Trophoblast cell (in vitro differentiated cells and primary cell): ENCODE results near the gene TMC3.

Experiments
- DNase-seq, 2 donors: peaks; one replicate each; pipeline ENCODE4 v3.0.0-alpha.2; 2016
- H2AFZ ChIP-seq: 2 replicates; pipeline ENCODE4 v1.6.1; 2013; ENCODE audit warnings: low read length, moderate library complexity, mild to moderate bottlenecking; ENCODE audit not compliant: insufficient read depth, poor library complexity
- H2AK5ac ChIP-seq: 2 replicates; pipeline ENCODE4 v1.6.1; 2013; ENCODE audit warnings: mild to moderate bottlenecking, low read length
- H2BK120ac ChIP-seq: 2 replicates; pipeline ENCODE4 v1.6.1; 2013; ENCODE audit warnings: low read length, mild to moderate bottlenecking, moderate library complexity; ENCODE audit not compliant: insufficient read depth, poor library complexity
- H2BK12ac ChIP-seq: 2 replicates; pipeline ENCODE4 v1.6.1; 2013; ENCODE audit warnings: mild to moderate bottlenecking, low read length, moderate library complexity
- H2BK5ac ChIP-seq: 2 replicates; pipeline ENCODE4 v1.6.1; 2013; ENCODE audit warnings: low read length, low read depth, moderate library complexity, mild to moderate bottlenecking; ENCODE audit not compliant: poor library complexity
- H3K14ac ChIP-seq: 2 replicates; pipeline ENCODE4 v1.6.1; 2013; ENCODE audit warnings: mild to moderate bottlenecking, low read length
- H3K18ac ChIP-seq: 2 replicates; pipeline ENCODE4 v1.6.1; 2013; ENCODE audit warnings: mild to moderate bottlenecking, low read length
- H3K23ac ChIP-seq: 2 replicates; pipeline ENCODE4 v1.6.1; 2013; ENCODE audit warnings: low read length
- H3K27ac ChIP-seq: 2 replicates; pipeline ENCODE4 v1.5.1; 2013; ENCODE audit warnings: low read depth, mild to moderate bottlenecking, inconsistent platforms, low read length, moderate library complexity
- H3K27me3 ChIP-seq: 2 replicates; pipeline ENCODE4 v1.6.1; 2013; ENCODE audit warnings: inconsistent platforms, mild to moderate bottlenecking, low read length, moderate library complexity; ENCODE audit not compliant: insufficient read depth
- H3K36me3 ChIP-seq, 2 experiments: 1 replicate in 1 of 2; 2 replicates in 1 of 2; pipeline ENCODE4 v1.6.1; 2013; ENCODE audit warnings: low read length in 2 of 2, mild to moderate bottlenecking in 2 of 2, moderate library complexity in 1 of 2; ENCODE audit not compliant: insufficient read depth in 2 of 2, control insufficient read depth in 1 of 2
- H3K4ac ChIP-seq: 2 replicates; pipeline ENCODE4 v1.6.1; 2013; ENCODE audit warnings: low read depth, mild to moderate bottlenecking, low read length, moderate library complexity
- H3K4me1 ChIP-seq, 2 experiments: 1 replicate in 1 of 2; 2 replicates in 1 of 2; pipeline ENCODE4 v1.6.1; 2013; ENCODE audit warnings: low read length in 2 of 2, mild to moderate bottlenecking in 2 of 2, moderate library complexity in 1 of 2; ENCODE audit not compliant: insufficient read depth in 2 of 2, control insufficient read depth in 1 of 2
- H3K4me2 ChIP-seq: 2 replicates; pipeline ENCODE4 v1.6.1; 2013; ENCODE audit warnings: inconsistent platforms, mild to moderate bottlenecking, low read length, moderate library complexity
- H3K4me3 ChIP-seq: 2 replicates; pipeline ENCODE4 v1.5.1; 2013; ENCODE audit warnings: mild to moderate bottlenecking, low read depth, low read length, inconsistent platforms
- H3K79me1 ChIP-seq: one replicate; pipeline ENCODE4 v1.6.1; 2013; ENCODE audit warnings: low read length
- H3K79me2 ChIP-seq: 2 replicates; pipeline ENCODE4 v1.6.1; 2013; ENCODE audit warnings: low read length, mild to moderate bottlenecking; ENCODE audit not compliant: control insufficient read depth, insufficient read depth, poor library complexity
- H3K9ac ChIP-seq: 2 replicates; pipeline ENCODE4 v1.6.1; 2013; ENCODE audit warnings: mild to moderate bottlenecking, low read length
- H3K9me3 ChIP-seq: 2 replicates; pipeline ENCODE4 v1.6.1; 2013; ENCODE audit warnings: low read depth, mild to moderate bottlenecking, control low read depth, inconsistent platforms, low read length; ENCODE audit not compliant: insufficient read depth
- H4K12ac ChIP-seq: 2 replicates; pipeline ENCODE4 v1.6.1; 2013; ENCODE audit warnings: low read depth, mild to moderate bottlenecking, low read length, moderate library complexity
- H4K8ac ChIP-seq: 2 replicates; pipeline ENCODE4 v1.6.1; 2013; ENCODE audit warnings: low read depth, mild to moderate bottlenecking, low read length, moderate library complexity
- H4K91ac ChIP-seq: one replicate; pipeline ENCODE4 v1.6.1; 2013; ENCODE audit warnings: low read depth, mild to moderate bottlenecking, low read length, moderate library complexity
- WGBS: extraction: QIAGEN DNeasy Blood & Tissue Kit; methylation state at CpG from one replicate; pipeline ENCODE4 v1.1.7; 2013; ENCODE audit warnings: missing lambda C conversion rate; ENCODE audit not compliant: insufficient read length, insufficient coverage; ENCODE audit errors: extremely low coverage; 5-methylcytosine and 5-hydroxymethylcytosine counted together

The TMC3 gene

DNA sequence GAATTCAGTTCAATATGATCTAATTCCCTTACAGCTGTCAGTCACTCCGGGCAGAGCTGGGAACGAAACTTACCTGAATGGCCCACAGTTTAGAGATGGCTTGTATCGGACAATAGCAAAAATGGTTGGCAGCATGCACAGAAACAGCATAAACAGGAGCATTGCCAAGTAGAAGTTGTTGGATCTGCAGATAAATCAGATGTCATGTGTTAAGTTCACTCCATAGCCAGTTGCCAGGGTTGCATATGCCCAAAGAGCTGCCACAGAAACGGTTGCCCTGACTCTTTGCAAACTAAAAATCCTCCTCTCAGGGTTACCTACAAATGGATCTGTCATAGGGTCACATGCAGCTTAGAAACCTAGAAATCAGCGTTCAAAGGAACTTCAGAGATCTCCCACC lies 34.7 kb downstream of the TMC3 start:
- Histone ChIP-seq H3K27ac (no peak overlapping the region), H2BK5ac (no peak overlapping the region), H2AK5ac (no peak overlapping the region), H2BK120ac (no peak overlapping the region), H2AFZ (no peak overlapping the region), H4K8ac (no peak overlapping the region), H3K9me3 (no peaks in the 10 kb centered on the region), H3K27me3 (no peaks in the 10 kb centered on the region), H3K14ac (no peak overlapping the region), H2BK12ac (no peak overlapping the region), H3K4me3 (no peak overlapping the region), H3K9ac (no peak overlapping the region), H3K4me1 (peaks cover 2 to 7% of the 10 kb centered on the region in 2 experiments), H3K4ac (no peak overlapping the region), H3K79me2 (no peaks in the 10 kb centered on the region), H4K91ac (no peak overlapping the region), H3K4me2 (no peak overlapping the region), H4K12ac (no peak overlapping the region), H3K36me3 (no peaks in the 10 kb centered on the region), H3K79me1 (no peaks in the 10 kb centered on the region), H3K23ac (no peak overlapping the region), H3K18ac (no peak overlapping the region)
- no CpG with 5 or more reads among the region's 5 CpGs for WGBS
- no peak for DNase-seq

GRCh38 chr15:81338170-81339007 lies 35.6 kb downstream of the TMC3 start:
- Histone ChIP-seq H3K23ac (no peak overlapping the region), H2BK120ac (no peak overlapping the region), H3K27ac (no peak overlapping the region), H3K4me1 (peaks cover 2 to 7% of the 10 kb centered on the region in 2 experiments), H3K9ac (no peak overlapping the region), H3K79me2 (no peaks in the 10 kb centered on the region), H3K4me3 (no peak overlapping the region), H3K18ac (no peak overlapping the region), H3K27me3 (no peaks in the 10 kb centered on the region), H3K79me1 (no peaks in the 10 kb centered on the region), H3K4me2 (no peak overlapping the region), H3K36me3 (no peaks in the 10 kb centered on the region), H2AFZ (no peak overlapping the region), H2BK12ac (no peak overlapping the region), H3K9me3 (no peaks in the 10 kb centered on the region), H3K14ac (no peak overlapping the region), H2AK5ac (no peak overlapping the region), H4K91ac (no peak overlapping the region), H2BK5ac (no peak overlapping the region), H4K8ac (no peak overlapping the region), H4K12ac (no peak overlapping the region), H3K4ac (no peak overlapping the region)
- peak; percentile 46 to 71 for DNase-seq
- WGBS: no CpG with 5 or more reads among the region's 8 CpGs

DNA sequence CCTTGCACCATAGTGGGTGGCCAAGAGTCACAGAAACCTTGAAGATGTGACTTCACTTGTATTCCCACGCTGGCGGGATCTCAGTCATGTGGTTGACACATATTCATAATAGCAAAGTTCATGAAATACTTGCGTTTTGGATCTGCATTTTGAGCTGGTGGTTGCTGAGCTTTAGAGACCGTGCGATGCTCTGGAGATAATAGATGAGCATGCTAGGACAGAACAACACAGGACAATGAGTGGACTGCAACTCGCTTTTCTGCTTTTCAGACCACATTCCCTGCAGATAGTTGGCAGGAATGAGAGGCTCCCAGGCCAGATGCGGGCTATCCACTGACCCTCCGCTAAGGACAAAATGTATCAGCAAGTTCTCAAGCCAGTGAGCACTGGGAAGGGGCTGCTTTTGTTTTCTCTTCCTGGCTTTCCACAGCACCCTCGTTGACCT lies 36.3 kb downstream of the TMC3 start:
- Histone ChIP-seq H3K9me3 (no peaks in the 10 kb centered on the region), H3K9ac (no peak overlapping the region), H2BK5ac (no peak overlapping the region), H2BK120ac (no peak overlapping the region), H2BK12ac (no peak overlapping the region), H2AK5ac (no peak overlapping the region), H3K79me1 (no peaks in the 10 kb centered on the region), H3K18ac (no peak overlapping the region), H3K4ac (no peak overlapping the region), H3K27me3 (no peaks in the 10 kb centered on the region), H4K8ac (no peak overlapping the region), H3K27ac (no peak overlapping the region), H3K36me3 (no peaks in the 10 kb centered on the region), H3K23ac (no peak overlapping the region), H3K4me1 (peaks cover 2 to 7% of the 10 kb centered on the region in 2 experiments), H4K12ac (no peak overlapping the region), H3K4me3 (no peak overlapping the region), H3K4me2 (no peak overlapping the region), H3K79me2 (no peaks in the 10 kb centered on the region), H3K14ac (no peak overlapping the region), H2AFZ (no peak overlapping the region), H4K91ac (no peak overlapping the region)
- WGBS: no CpG with 5 or more reads among the region's 9 CpGs
- DNase-seq: peak; percentile 94 to 97

GRCh38 chr15:81337241-81337640 lies 36.8 kb downstream of the TMC3 start:
- Histone ChIP-seq H3K9me3 (no peaks in the 10 kb centered on the region), H3K4me3 (no peak overlapping the region), H3K14ac (no peak overlapping the region), H3K27me3 (no peaks in the 10 kb centered on the region), H3K9ac (no peak overlapping the region), H2AFZ (no peak overlapping the region), H3K27ac (no peak overlapping the region), H3K4me1 (peaks cover 2 to 5% of the 10 kb centered on the region in 2 experiments), H3K4me2 (no peak overlapping the region), H4K8ac (no peak overlapping the region), H3K79me2 (no peaks in the 10 kb centered on the region), H3K18ac (no peak overlapping the region), H2BK120ac (no peak overlapping the region), H2BK12ac (no peak overlapping the region), H3K36me3 (no peaks in the 10 kb centered on the region), H4K91ac (peak overlapping the region; percentile 29), H4K12ac (no peak overlapping the region), H3K4ac (no peak overlapping the region), H2AK5ac (no peak overlapping the region), H2BK5ac (no peak overlapping the region), H3K79me1 (no peaks in the 10 kb centered on the region), H3K23ac (no peak overlapping the region)
- no CpG with 5 or more reads among the region's 3 CpGs for whole genome bisulfite sequencing
- no peak for DNase-seq
